Measurements from ENCODE around the gene PSEN2.
A peak's percentile ranks its signal among the peaks of the same experiment; 100 is the strongest.
"Not testable (repeated sequence)": the region's sequence is repeated elsewhere in the genome, so short reads cannot be mapped to it uniquely, and the experiment has no call there.

Gene PSEN2

DNA sequence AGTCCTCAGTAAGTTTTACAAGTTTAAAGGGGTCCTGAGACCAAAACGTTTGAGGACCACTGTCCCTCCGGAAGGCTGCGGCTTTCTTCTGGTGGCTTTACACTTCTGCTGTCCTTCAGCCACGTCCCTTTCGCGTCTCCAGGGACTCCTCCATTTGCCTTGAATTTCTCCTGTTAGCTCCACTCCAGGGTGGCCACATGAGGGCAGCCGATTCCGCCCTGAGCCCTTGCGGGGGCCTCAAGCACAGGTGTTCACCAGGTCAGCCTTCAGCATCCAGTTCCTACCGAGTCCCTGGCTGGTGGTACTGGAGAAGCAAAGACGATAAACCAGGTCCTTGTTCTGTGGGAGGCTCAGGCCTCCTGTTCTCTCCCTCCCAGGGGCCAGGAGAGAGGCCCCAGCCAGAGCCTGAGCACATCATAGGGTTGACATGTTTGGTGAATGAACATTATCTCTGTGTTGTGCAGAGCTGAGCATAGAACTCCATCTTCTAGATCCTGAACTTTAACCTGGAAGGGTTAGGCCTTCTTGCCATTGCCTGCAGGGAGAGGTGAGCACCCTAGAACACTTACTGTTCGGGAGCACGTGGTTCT is 42.3 kb downstream of the PSEN2 start:
- DNase-seq: peak in 24 of 56 donors; percentile 6 to 60 (median 20)

DNA sequence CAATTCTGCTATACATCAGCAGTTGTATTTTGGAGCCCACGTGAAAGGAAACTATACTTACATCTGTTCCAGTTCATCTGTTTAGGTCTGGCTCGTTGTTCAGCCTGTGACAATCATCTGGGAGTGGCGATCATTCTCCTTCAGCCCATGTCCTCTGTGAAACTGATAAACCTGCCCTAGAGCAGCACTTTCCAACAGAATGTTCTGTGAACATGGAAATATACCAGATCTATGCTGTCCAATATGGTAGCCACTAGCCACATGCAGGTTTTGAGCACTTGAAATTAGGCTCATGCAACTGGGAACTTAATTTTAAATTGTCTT is 45.2 kb downstream of the PSEN2 start:
- no peak for DNase-seq

DNA sequence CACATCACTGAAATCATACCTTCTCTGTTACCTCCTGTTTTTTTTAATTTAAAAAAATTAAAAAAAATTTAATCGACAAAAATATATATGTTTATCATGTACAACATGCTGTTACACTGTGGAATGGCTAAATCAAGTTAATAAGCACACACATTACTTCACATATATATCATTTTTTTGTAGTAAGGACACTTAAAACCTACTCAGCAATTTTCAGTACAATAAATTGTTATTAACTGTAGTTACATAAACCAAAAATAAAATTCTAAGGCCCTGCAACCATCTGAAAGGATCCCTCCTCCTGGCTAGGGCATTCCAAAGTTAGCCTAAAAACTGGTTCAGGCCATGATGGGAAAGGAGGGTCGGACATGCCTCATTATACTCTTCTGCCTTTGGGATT is 46.1 kb downstream of the PSEN2 start:
- DNase-seq: no peak

DNA sequence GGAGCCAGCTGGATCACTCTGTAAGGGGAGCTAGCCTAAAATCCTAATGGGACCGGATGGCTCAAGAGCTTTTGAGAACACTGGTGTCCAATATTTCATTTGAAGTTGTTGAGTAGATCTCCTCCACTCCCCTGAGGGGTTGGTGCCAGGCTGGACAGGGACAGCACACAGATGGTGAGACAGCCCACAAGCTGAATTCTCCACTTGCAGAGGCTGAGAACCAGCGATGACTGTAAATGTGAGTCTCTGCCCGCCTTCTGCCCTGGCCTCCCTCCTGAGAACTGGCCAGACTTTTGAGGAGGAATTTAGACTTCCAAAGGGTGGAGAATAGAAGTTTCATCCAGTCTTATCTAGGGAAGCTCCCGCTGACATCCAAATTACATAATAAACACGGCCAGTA is 49.2 kb downstream of the PSEN2 start:
- no peak for DNase-seq

DNA sequence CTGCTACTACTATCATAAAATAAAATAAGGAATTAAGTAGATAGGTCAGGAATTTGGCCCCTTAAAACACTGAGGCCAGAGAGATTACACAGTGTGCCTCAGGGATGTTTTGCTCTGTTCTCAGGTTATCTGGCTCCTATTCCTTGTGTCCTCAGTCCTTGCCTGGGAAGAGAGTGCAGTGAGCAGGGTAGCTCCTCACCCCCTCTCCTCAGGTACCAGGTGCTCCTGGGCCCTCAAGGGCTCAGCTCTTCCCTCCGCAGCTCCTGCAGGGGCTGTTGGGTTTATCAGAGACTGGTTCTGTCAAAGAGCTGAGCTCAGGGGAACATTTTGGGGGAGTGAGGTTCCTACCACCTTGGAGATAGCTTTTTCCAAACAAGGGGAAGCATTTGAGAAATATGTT is 49.6 kb downstream of the PSEN2 start:
- no peak for DNase-seq

DNA sequence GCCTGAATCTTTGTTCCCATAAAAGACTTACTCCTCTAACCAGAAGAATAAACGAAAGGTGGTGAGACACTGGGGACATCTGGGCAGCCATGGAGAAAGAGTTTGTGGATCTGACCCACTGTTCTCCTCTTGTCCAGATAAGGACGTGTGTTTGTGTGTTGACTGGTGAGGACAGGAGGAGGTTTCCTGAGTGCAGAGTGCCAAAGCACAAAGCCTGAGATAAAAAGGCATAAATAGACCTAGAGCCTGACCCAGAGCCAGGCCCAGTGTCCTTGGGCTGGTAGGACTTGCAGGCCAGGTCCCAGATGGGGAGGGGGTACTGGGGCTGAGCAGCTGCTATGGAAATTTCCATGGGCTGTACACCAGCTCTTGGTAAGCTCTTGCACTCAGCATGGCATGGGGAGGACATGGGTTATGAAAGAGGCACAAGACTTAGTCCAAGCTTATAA is 50.1 kb downstream of the PSEN2 start:
- DNase-seq: no peak

DNA sequence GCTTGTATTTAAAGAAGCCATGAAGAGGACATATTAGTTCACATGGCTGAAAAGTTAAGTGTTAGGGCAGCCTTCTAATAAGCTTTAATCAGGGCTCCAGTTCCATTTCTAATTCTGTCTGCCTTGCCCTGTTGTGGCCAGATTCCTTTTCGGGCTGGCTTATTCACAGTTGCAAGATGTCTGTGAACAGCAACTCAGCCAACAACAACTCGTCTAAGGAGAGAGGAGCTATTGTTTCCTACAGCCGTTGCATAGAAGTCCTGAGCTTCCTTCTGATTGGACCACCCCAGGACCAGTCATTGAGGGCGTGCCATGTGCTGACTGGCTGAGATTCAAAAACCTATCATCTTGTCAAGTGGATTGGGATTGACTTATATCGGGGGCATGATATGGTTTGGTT is 51.1 kb downstream of the PSEN2 start:
- no peak for DNase-seq

DNA sequence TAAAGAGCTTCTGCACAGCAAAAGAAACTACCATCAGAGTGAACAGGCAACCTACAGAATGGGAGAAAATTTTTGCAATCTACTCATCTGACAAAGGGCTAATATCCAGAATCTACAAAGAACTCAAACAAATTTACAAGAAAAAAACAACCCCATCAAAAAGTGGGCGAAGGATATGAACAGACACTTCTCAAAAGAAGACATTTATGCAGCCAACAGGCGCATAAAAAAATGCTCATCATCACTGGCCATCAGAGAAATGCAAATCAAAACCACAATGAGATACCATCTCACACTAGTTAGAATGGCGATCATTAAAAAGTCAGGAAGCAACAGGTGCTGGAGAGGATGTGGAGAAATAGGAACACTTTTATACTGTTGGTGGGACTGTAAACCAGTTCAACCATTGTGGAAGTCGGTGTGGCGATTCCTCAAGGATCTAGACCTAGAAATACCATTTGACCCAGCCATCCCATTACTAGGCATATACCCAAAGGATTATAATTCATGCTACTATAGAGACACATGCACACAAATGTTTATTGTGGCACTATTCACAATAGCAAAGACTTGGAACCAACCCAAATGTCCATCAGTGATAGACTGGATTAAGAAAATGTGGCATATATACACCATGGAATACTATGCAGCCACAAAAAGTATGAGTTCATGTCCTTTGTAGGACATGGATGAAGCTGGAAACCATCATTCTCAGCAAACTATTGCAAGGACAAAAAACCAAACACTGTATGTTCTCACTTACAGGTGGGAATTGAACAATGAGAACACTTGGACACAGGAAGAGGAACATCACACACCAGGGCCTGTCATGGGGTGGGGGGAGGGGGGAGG is 59.1 kb downstream of the PSEN2 start:
- not testable (repeated sequence) for DNase-seq

DNA sequence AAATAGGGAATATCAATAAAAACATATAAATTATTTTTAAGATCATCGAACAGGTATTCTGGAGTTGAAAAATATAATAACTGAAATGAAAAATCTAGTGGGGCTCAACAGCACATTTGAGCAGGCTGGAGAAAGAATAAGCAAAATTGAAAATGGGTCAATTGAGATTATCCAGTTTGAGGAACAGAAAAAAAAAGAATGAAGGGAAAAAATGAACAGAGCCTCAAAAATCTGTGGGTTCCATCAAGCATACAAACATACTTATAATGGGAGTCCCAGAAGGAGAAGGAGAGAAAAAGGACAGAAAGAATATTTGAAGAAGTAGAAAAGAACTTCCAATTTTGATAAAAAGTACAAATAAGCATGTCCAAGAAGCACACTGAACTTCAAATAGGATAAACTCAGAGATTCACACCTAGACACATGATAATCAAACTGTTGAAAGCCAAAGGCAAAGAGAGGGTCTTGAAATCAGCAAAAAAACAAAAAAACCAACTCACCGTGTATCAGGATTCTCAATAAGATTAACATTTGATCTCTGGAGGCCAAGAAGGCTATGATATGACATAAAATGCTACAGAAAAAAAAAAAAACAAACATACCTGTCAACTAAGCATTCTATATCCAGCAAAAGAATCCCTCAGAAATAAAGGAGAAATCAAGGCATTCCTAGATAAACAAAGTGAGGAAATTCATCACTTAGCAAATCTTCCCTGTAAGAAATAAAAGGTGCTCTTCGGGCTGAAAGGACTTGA is 64.2 kb downstream of the PSEN2 start:
- no peak for DNase-seq

DNA sequence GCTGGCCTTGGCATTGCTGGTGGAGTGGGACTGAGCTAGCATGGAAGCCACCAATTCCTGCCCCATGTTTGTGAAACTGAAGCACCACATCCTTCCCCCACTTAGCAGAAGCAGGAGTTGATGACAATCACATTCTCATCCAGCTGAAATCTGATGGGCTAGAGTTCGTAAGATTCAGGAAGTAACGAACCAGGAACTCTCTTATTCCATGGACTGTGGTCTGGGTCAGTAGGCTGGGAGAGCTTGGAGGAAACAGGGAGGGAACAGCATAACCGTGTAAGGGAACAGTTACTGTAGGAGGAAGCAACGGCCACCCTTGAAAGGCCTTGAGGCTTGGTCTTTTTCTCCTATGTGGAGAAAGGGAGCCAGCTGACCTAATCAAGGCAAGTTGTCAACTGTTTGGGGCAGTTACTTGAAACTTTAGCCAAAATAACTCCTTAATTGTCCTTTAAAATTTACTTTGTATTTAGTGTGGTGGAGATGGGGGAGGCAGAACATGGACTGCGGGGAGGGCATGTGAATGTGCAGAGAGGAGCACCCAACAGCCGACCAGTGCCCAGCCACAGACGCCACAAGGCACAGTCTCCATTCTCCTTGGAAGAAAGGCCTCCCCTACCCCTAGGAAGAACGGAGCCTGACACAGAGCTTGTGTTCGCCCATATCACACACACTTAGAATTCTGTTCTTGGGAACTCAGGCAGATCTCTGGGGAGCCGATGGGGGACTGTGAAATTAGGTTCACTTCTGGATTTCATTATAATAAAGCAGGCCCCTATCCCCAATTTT is 67.7 kb downstream of the PSEN2 start:
- no peak for DNase-seq

DNA sequence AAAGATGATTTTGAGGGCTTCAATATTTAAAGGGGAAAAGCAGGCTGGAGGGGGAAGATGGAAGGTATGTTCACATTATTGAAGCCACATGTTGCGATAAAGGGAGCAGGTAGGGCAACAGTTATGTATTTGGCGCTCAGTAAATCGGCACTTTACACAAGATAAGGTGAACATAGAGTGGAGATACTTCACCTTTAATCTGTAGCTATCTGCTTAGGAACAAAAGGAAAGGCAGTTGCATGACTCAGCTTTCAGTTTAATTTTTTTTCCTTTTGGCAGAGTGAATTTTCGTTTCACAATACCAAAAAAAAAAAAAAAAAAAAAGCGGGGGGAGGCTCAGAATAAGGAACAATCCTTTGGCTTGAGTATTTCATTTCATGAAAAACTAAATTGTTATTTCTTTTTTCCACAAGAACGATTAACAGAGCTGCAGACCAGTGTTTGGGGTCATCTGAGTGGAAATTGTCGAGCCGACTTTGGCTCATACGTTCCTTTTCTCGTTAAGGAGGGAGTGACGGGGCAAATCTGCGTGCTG is 68.6 kb downstream of the PSEN2 start:
- DNase-seq: no peak

DNA sequence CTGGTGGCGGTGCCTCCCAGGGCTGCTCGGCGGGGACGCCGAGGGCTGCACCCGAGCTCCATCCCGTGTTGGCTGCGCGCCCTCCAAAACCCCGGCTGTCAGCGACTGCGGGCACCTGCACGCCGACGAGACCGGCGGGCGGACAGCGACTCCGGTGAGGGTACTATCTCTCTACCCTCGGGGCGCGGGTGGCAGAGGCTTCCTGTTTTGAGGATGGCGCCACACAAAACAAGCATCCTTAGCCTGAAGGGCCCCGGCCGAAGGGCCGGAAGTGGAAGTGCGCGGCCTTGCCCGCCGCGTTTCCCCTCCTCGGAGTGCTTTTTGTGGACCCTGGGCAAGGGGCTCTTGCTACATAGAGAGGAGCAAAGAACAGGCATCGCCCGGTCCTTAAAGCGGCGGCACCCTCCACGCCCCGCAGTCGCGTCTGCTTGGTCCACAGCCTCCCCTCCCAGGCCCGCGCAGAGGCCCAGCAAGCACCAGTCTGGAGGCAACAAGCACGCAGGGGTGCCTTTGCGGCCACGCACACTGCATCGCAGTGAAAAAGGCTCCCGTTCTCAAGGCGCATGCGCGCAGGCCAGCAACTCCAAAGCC is 69.1 kb downstream of the PSEN2 start:
- peak in 31 of 56 donors; percentile 44 to 91 (median 73) for DNase-seq

DNA sequence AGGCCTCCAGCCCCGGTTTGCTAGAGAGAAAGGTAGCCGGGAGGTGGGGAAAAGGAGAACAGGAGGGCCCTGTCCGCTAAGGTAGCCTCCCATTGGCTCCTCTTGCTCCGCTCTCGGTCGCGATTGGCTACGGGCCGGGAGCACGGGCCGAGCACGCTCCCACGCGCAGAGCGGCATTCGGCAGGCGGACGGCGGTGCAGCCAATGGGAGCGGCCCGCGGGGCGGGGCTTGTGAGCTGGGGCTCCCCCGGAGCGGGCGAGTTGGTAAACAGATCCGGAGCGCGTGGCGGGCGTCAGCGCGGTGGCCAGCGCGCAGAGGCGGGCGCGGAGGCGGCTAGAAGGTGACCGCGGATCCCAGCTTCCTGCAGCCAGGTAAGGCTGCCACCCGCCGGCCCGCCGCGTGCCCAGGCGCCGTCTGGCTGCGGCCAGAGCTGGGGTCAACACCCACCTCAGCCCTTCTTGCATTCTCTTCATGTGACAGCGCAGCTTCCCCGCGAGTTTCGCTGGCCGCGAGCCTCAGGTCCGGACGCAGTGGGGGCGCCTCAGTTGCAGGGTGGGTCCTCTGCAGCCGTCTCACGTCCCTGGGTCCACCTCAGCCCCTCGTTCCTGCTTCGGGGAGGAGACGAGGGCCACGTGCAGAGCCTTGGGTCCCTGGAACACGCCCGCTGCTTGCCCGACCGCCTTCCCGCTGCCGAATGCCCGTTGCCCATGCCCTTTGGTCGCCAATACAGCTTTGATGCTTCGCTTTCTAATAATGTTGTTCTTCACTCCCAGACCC is 69.8 kb downstream of the PSEN2 start, which contains the start of gene COQ8A:
Gene COQ8A (plus strand): TSS at position 266 of the 777 bp plus-strand sequence. CDS start 21,092 bp downstream, outside the sequence.
- DNase-seq: peak; percentile 74 to 100 (median 99)

DNA sequence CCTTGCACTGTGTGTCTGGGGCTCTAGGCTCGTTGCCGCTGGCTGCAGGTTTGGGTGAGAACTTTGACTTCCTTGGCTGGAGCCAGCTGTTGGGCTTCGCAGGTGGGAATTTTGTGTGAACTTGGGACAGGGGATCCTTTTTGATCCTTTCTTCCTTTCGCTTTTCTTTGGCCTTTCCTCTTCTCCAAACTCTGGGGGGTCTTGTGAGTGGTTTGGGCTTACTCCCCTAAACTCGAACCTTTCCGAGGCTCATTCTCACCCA is 70.3 kb downstream of the PSEN2 start:
- DNase-seq: no peak

DNA sequence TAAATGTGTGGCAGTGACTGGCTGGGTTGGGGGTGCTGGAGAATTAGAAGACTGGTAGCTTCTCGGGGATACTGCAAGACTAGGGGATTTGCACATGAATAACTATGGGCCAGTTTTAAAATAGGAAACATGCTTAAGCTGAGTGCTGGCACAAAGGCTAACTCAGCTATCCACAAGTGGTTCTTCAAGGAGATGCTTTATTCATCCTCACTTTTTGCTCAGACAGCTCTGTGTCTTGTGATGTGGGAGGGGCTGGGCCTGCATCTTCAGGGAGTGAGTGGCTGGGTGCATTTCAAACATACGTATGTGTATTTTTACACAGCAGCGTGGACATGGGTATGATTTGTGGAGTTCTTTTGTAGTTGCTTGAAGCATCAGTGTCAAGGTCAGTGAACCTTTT is 72.0 kb downstream of the PSEN2 start:
- DNase-seq: no peak

DNA sequence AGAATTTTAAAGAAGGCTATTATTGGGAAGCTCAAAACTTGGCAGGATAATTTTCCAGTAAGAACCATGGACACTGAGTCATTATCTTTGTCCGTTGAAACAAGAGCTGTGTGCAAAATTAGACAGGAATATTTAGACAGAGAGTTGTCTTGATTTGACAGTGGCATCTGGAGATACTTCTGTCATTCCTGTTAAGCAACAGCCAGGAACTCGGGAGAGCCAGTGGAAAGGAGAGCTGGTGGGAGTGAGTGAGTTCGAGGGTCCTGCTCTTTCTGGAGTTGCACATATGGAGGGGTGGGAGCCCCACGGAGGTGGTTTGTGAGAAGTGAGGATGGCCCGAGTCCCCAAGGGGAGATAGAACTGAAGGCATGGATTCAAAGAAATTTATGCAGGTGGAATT is 72.7 kb downstream of the PSEN2 start:
- DNase-seq: no peak

DNA sequence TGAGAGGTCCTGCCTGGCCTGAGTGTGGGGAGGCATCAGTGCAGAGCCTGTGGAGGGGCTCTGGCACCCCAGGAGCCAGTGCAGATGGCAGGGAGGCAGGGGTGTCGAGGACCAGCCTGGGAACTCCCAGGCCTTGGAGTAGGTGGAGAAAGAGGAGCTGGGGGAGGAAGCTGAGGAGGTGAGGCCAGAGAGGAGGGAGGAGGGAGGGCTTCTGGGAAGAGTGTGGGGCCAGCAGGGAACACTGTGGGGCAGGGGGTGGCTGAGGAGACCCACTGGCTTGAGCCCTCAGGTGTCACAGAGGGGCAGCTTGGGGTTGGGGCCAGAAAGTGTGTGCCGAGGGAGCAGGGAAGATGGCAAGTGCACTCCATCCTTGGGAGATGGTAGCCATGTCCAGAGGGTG is 73.5 kb downstream of the PSEN2 start:
- no peak for DNase-seq

DNA sequence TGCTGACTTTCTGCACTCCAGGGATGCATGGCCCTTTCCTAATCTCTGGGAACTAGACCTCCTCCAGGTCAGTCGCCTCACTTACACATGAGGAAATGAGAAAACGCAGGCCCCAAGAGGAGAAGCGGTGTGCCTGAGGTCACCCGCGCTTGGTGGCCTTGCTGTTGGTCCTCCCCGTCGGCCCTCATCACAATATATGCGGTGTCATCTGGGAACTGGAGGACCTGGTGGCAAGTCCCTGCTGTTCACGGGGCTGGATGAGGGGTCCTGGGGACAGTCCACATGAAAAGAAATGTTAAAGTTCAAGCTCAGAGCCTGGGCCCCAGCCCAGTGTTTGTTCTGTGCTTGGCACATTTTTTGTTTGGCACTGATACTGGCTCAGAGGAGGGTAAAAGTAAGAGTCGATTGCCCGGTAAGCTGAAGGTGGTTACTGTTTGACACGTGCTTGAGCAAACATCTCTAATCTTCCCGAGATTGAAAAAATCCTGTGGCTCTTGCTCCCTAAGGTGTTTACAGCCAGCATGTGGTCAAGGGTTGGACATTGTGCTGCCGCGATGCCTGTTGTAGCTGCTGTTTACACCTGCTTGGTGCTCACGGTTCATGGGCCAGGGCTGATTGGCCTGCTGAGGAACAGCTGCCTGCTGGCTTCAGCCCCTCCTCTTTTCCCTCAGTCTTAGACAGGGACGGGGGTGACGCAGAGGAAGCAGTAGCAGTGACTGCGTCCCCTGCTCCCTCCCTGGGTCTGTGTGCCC is 74.9 kb downstream of the PSEN2 start:
- DNase-seq: no peak
